ENCODE measurements around the gene ARAP3. TPM values are rescaled to one million over a fixed set of nuclear protein-coding genes. Genes with fewer than 3 reads are reported as not detected.
A peak's percentile ranks its signal among the peaks of the same experiment; 100 is the strongest.

Gene ARAP3
- total RNA-seq, 1 experiment from 2014 or later: 15.1 TPM

- ATAC-seq (peak; percentile 54), DNase-seq (ENCODE audit: low read depth, low spot score) (no peak)
- no peak overlapping the region for H2AFZ ChIP-seq (ENCODE audit: low read depth, low read length, poor library complexity, severe bottlenecking)
- ChIA-PET RAD21 (ENCODE audit: low non-redundant PET in 1 of 2, low total read pairs in 2 of 2, uncharacterized antibody in 2 of 2, unreplicated experiment in 2 of 2) (no interaction called here), CTCF (interaction anchor here (1.1 to 1.5 kb wide), 3 partner anchors 9 to 50 kb away, joined by 3 to 6 read pairs (median 3); partner anchors contain the start of gene FCHSD1), POLR2A (no interaction called here)
- H3K9ac ChIP-seq (ENCODE audit: low read length): no peak overlapping the region
- TF ChIP-seq CBX3 (IDR thresholded peaks at IDR 0.05; ENCODE audit: low read depth) (no peak), CTCF (IDR thresholded peaks at IDR 0.05 in 2 of 3, conservative IDR thresholded peaks at IDR 0.05 in 1 of 3; ENCODE audit: borderline replicate concordance in 1 of 3, insufficient read depth in 1 of 3, low read depth in 2 of 3, low read length in 2 of 3) (peak in 2 of 3 experiments; percentile 49 to 56; a peak in 3 of 6 replicates), POLR2A (IDR thresholded peaks at IDR 0.05; ENCODE audit: borderline replicate concordance, extremely low read depth, insufficient read depth, insufficient read length) (no peak)
- H3K9me2 ChIP-seq (ENCODE audit: insufficient read depth): no peaks in the 10 kb centered on the region
- H3K36me3 ChIP-seq (ENCODE audit: control insufficient read depth in 1 of 2, insufficient read depth in 2 of 2, low read length in 2 of 2): peaks cover 0 to 4% of the 10 kb centered on the region in 2 experiments; a peak in 2 of 4 replicates
- intact Hi-C loops (cut with micrococcal nuclease): loop anchor here (1.0 kb wide), 1 partner anchor 49 kb away; no protein-coding TSS in a partner anchor
- peak overlapping the region; percentile 21; the same call in 1 of the 2 replicates for H3K27ac ChIP-seq (ENCODE audit: low read depth, low read length)
- H3K4me1 ChIP-seq (ENCODE audit: control insufficient read depth in 1 of 2, insufficient read depth in 2 of 2, low read length in 2 of 2): peaks cover 4 to 30% of the 10 kb centered on the region in 2 experiments
- no TSS peak for BruUV-seq (replicated peaks)
- no peak overlapping the region for H3K4me3 ChIP-seq (replicated peaks in 1 of 2; ENCODE audit: low read depth in 1 of 2, low read length in 2 of 2)
- H4K20me1 ChIP-seq (ENCODE audit: insufficient read depth): no peaks in the 10 kb centered on the region
- H3K4me2 ChIP-seq (ENCODE audit: low read length): peak overlapping the region; percentile 41
- no peaks in the 10 kb centered on the region for H3K79me2 ChIP-seq (ENCODE audit: insufficient read depth, low read length)
- H3K27me3 ChIP-seq (ENCODE audit: insufficient read depth, low read length): no peaks in the 10 kb centered on the region
- no peaks in the 10 kb centered on the region for H3K9me3 ChIP-seq (ENCODE audit: control insufficient read depth in 1 of 2, insufficient read depth in 1 of 2, low read depth in 1 of 2, low read length in 2 of 2)
These were observed 40.3 kb downstream of the ARAP3 start for GRCh38 chr5:141641634-141642267.

- Histone ChIP-seq H3K9me2 (ENCODE audit: insufficient read depth) (no peaks in the 10 kb centered on the region), H3K4me2 (ENCODE audit: low read length) (no peak overlapping the region), H3K27ac (ENCODE audit: low read depth, low read length) (no peak overlapping the region), H3K4me1 (ENCODE audit: control insufficient read depth in 1 of 2, insufficient read depth in 2 of 2, low read length in 2 of 2) (peaks cover 5 to 34% of the 10 kb centered on the region in 2 experiments), H3K9ac (ENCODE audit: low read length) (no peak overlapping the region), H3K9me3 (ENCODE audit: control insufficient read depth in 1 of 2, insufficient read depth in 1 of 2, low read depth in 1 of 2, low read length in 2 of 2) (no peaks in the 10 kb centered on the region), H3K27me3 (ENCODE audit: insufficient read depth, low read length) (no peaks in the 10 kb centered on the region), H2AFZ (ENCODE audit: low read depth, low read length, poor library complexity, severe bottlenecking) (no peak overlapping the region), H3K4me3 (replicated peaks in 1 of 2; ENCODE audit: low read depth in 1 of 2, low read length in 2 of 2) (no peak overlapping the region), H3K36me3 (ENCODE audit: control insufficient read depth in 1 of 2, insufficient read depth in 2 of 2, low read length in 2 of 2) (peaks cover 0 to 2% of the 10 kb centered on the region in 2 experiments; a peak in 1 of 4 replicates), H4K20me1 (ENCODE audit: insufficient read depth) (no peaks in the 10 kb centered on the region), H3K79me2 (ENCODE audit: insufficient read depth, low read length) (peaks cover 9% of the 10 kb centered on the region)
- intact Hi-C loops (cut with micrococcal nuclease): no loop called here
- ATAC-seq (no peak), DNase-seq (ENCODE audit: low read depth, low spot score) (no peak)
- no TSS peak for BruUV-seq (replicated peaks)
- ChIA-PET CTCF (interaction anchor here (1.5 kb wide), 1 partner anchor 49 kb away, joined by 3 read pairs; no protein-coding TSS in a partner anchor), RAD21 (ENCODE audit: low non-redundant PET in 1 of 2, low total read pairs in 2 of 2, uncharacterized antibody in 2 of 2, unreplicated experiment in 2 of 2) (no interaction called here), POLR2A (no interaction called here)
- TF ChIP-seq YY1 (IDR thresholded peaks at IDR 0.05; ENCODE audit: extremely low read depth, insufficient replicate concordance, low read depth, low read length) (no peak), RAD21 (IDR thresholded peaks at IDR 0.05; ENCODE audit: low read depth) (no peak), SIN3A (IDR thresholded peaks at IDR 0.05; ENCODE audit: low read depth) (no peak), EZH2phosphoT487 (IDR thresholded peaks at IDR 0.05; ENCODE audit: borderline replicate concordance) (no peak), POLR2AphosphoS5 (IDR thresholded peaks at IDR 0.05; ENCODE audit: low read depth, low read length) (no peak), REST (IDR thresholded peaks at IDR 0.05; ENCODE audit: low read depth) (no peak), SRF (IDR thresholded peaks at IDR 0.05; ENCODE audit: low read depth) (no peak), ELF1 (IDR thresholded peaks at IDR 0.05; ENCODE audit: borderline replicate concordance, low read depth) (no peak), ZNF274 (IDR thresholded peaks at IDR 0.05; ENCODE audit: low read depth, low read length) (no peak), ATF3 (IDR thresholded peaks at IDR 0.05) (no peak), POLR2A (IDR thresholded peaks at IDR 0.05; ENCODE audit: borderline replicate concordance, extremely low read depth, insufficient read depth, insufficient read length) (no peak)
These were observed 41.3 kb downstream of the ARAP3 start for GRCh38 chr5:141640698-141641097.
